Keratinocyte (primary cell): ENCODE data around the gene DLG1. TPM values are rescaled to one million over a fixed set of nuclear protein-coding genes. Genes with fewer than 3 reads are reported as not detected.

Source experiments
- DNase-seq: peaks from one replicate; pipeline ENCODE4 v3.0.0-alpha.2; 2011; ENCODE audit warnings: low read depth, missing footprints, low spot score
- FAIRE-seq: peaks from 2 replicates; lab custom pipeline; 2011; peaks lifted over from hg19 to GRCh38; lab: Jason Lieb, UNC
- H2AFZ ChIP-seq: 2 replicates; pipeline ENCODE4 v1.6.0; 2012; ENCODE audit warnings: low read length, control low read depth, inconsistent platforms; ENCODE audit not compliant: control insufficient read depth
- H3K27ac ChIP-seq: 2 replicates; pipeline ENCODE4 v1.5.1; 2011; ENCODE audit warnings: low read length; ENCODE audit not compliant: control insufficient read depth, insufficient read depth
- H3K27me3 ChIP-seq: 3 replicates; pipeline ENCODE4 v1.6.0; 2011; ENCODE audit warnings: low read length; ENCODE audit not compliant: control insufficient read depth, insufficient read depth; ENCODE audit errors: extremely low read depth
- H3K36me3 ChIP-seq, 2 experiments: 2 replicates in 1 of 2; 3 replicates in 1 of 2; pipeline ENCODE4 v1.5.1; 2011; ENCODE audit warnings: low read length in 2 of 2, mild to moderate bottlenecking in 1 of 2; ENCODE audit not compliant: control insufficient read depth in 2 of 2, insufficient read depth in 2 of 2; ENCODE audit errors: extremely low read depth in 1 of 2
- H3K4me1 ChIP-seq: 3 replicates; pipeline ENCODE4 v1.5.1; 2011; ENCODE audit warnings: low read length; ENCODE audit not compliant: control insufficient read depth, insufficient read depth; ENCODE audit errors: extremely low read depth
- H3K4me2 ChIP-seq: 3 replicates; pipeline ENCODE4 v1.6.0; 2011; ENCODE audit warnings: low read depth, low read length; ENCODE audit not compliant: control insufficient read depth, insufficient read depth; ENCODE audit errors: extremely low read depth
- H3K4me3 ChIP-seq, 3 experiments: fragments of 200-600 bp in 1 of 3; sonication (generic) in 1 of 3; 2 replicates in 2 of 3; 3 replicates in 1 of 3; pipeline ENCODE4 v1.5.1; 2011 to 2016; ENCODE audit warnings: low read length in 3 of 3, mild to moderate bottlenecking in 3 of 3, control low read depth in 2 of 3, inconsistent platforms in 1 of 3, low read depth in 1 of 3, mixed read lengths in 1 of 3, mixed run types in 1 of 3, moderate library complexity in 1 of 3; ENCODE audit not compliant: control insufficient read depth in 2 of 3, insufficient read depth in 2 of 3; ENCODE audit errors: extremely low read depth in 1 of 3
- H3K79me2 ChIP-seq: 2 replicates; pipeline ENCODE4 v1.6.0; 2012; ENCODE audit warnings: low read length; ENCODE audit not compliant: control insufficient read depth, insufficient read depth
- H3K9ac ChIP-seq: 3 replicates; pipeline ENCODE4 v1.6.0; 2011; ENCODE audit warnings: low read length; ENCODE audit not compliant: control insufficient read depth, insufficient read depth; ENCODE audit errors: extremely low read depth
- H3K9me1 ChIP-seq: 3 replicates; pipeline ENCODE4 v1.6.0; 2011; ENCODE audit warnings: low read length; ENCODE audit not compliant: control insufficient read depth, insufficient read depth; ENCODE audit errors: extremely low read depth
- H3K9me3 ChIP-seq: 2 replicates; pipeline ENCODE4 v1.5.1; 2012; ENCODE audit warnings: low read depth, low read length; ENCODE audit not compliant: control insufficient read depth
- H4K20me1 ChIP-seq: 3 replicates; pipeline ENCODE4 v1.6.0; 2011; ENCODE audit warnings: low read length; ENCODE audit not compliant: control insufficient read depth, insufficient read depth; ENCODE audit errors: extremely low read depth
- EZH2 ChIP-seq: IDR thresholded peaks from one replicate; pipeline ENCODE4 v1.6.1; 2012; ENCODE audit warnings: inconsistent platforms, mild to moderate bottlenecking, low read length, moderate library complexity
- dilution Hi-C: fragments of 300-500 bp; cut with MboI; formaldehyde crosslinking; loops from one replicate; pipeline ENCODE4 v1.7.0; 2020; ENCODE audit warnings: low sequenced_read_pairs; ENCODE audit not compliant: extremely low pct_ligation_motif_present
- polyA plus RNA-seq, 5 experiments: library from polyadenylated mRNA; depleted of rRNA in 3 of 5; stranded (reverse) in 3 of 5; stranded (forward) in 1 of 5; unstranded in 1 of 5; fragments of >200 nt; gene quantifications; 1 replicate in 1 of 5; 2 replicates in 3 of 5; 3 replicates in 1 of 5; pipeline versions ENCODE4 v1.2.1 to v1.2.3, GENCODE V29; 2011 to 2012; ENCODE audit warnings: missing spikeins in 2 of 5, low read depth in 1 of 5, low replicate concordance in 1 of 5
- TF ChIP-seq, protein P1 (sequence below), 3 experiments: IDR thresholded peaks in 1 of 3; conservative IDR thresholded peaks in 1 of 3; optimal IDR thresholded peaks in 1 of 3; 2 replicates in 2 of 3; 3 replicates in 1 of 3; pipeline versions ENCODE3 to v1.5.1; 2011; ENCODE audit warnings: low read length in 3 of 3, mild to moderate bottlenecking in 3 of 3, moderate library complexity in 2 of 3, control low read depth in 1 of 3, inconsistent platforms in 1 of 3; ENCODE audit not compliant: insufficient read depth in 2 of 3; ENCODE audit errors: extremely low read depth in 1 of 3

Gene DLG1
- polyA plus RNA-seq, 1 donor (not counting 4 experiments of a cell fraction or from before 2014, with no cell fraction given): 139 TPM

DNA sequence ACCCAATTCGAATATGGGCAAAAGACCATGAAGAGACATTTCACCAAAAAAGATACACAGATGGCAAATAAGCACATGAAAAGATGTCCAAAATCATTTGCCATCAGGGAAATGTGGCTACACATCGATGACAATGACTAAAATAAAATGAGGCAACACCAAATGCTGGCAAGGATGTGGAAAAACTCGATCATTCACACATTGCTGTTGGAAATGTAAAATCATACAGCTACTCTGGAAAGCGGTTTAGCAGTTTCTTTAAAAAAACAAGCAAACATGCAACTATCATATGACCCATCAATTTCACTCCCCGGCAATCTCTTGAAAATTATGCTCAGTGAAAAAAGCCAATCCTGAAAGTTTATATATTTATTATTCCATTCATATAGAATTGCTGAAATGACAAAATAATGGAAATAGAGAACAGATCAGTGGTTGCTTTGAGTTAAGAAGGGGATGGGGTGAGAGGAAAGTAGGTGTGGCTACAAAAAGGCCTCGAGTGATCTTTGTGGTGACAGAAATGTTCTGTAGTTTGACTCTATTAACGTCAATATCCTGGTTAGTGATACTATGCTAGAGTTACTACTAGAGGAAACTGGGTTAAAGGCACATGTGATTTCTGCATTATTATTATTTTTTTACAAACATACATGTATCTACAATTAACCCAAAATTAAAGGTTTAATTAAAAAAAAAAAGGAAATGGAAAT lies 45.0 kb downstream of the DLG1 start:
- Histone ChIP-seq H3K79me2 (peaks cover 99% of the 10 kb centered on the region), H3K9me3 (peaks cover 9% of the 10 kb centered on the region), H3K27me3 (no peaks in the 10 kb centered on the region), H3K4me2 (no peak overlapping the region), H3K27ac (no peak overlapping the region), H3K9ac (no peak overlapping the region), H3K4me3 (no peak overlapping the region), H4K20me1 (peaks cover 7% of the 10 kb centered on the region), H3K36me3 (peaks cover 9 to 12% of the 10 kb centered on the region in 2 experiments), H3K4me1 (peaks cover 3% of the 10 kb centered on the region), H3K9me1 (no peaks in the 10 kb centered on the region), H2AFZ (no peak overlapping the region)
- dilution Hi-C loops: no loop called here
- no peak for FAIRE-seq
- TF ChIP-seq, protein P1, sequence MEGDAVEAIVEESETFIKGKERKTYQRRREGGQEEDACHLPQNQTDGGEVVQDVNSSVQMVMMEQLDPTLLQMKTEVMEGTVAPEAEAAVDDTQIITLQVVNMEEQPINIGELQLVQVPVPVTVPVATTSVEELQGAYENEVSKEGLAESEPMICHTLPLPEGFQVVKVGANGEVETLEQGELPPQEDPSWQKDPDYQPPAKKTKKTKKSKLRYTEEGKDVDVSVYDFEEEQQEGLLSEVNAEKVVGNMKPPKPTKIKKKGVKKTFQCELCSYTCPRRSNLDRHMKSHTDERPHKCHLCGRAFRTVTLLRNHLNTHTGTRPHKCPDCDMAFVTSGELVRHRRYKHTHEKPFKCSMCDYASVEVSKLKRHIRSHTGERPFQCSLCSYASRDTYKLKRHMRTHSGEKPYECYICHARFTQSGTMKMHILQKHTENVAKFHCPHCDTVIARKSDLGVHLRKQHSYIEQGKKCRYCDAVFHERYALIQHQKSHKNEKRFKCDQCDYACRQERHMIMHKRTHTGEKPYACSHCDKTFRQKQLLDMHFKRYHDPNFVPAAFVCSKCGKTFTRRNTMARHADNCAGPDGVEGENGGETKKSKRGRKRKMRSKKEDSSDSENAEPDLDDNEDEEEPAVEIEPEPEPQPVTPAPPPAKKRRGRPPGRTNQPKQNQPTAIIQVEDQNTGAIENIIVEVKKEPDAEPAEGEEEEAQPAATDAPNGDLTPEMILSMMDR (optimal IDR thresholded peaks at IDR 0.05 in 1 of 3, IDR thresholded peaks at IDR 0.05 in 1 of 3, conservative IDR thresholded peaks at IDR 0.05 in 1 of 3; ENCODE audit: extremely low read depth in 1 of 3, insufficient read depth in 2 of 3, low read length in 3 of 3): no peak
- no peak for TF ChIP-seq EZH2
- no peak for DNase-seq

DNA sequence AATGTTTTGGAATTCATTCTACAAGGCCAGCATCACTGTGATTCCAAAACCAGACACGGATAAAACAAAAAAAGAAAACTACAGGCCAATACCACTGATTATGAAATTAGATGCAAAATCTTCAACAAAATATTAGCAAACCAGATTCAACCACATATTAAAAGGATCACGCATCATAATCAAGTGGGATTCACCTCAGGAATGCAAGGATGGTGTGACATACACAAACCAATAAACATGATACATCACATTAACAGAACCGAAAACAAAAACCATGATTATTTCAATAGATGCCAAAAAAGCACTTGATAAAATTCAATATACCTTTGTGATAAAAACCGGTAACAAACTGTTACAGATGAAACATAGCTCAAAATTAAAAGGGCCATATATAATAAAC lies 48.9 kb downstream of the DLG1 start:
- no peak overlapping the region for H3K4me2 ChIP-seq
- H3K9me1 ChIP-seq: no peaks in the 10 kb centered on the region
- H3K79me2 ChIP-seq: peaks cover 100% of the 10 kb centered on the region
- DNase-seq (no peak), FAIRE-seq (no peak)
- no peaks in the 10 kb centered on the region for H3K27me3 ChIP-seq
- TF ChIP-seq, protein P1 (optimal IDR thresholded peaks at IDR 0.05 in 1 of 3, IDR thresholded peaks at IDR 0.05 in 1 of 3, conservative IDR thresholded peaks at IDR 0.05 in 1 of 3; ENCODE audit: extremely low read depth in 1 of 3, insufficient read depth in 2 of 3, low read length in 3 of 3): no peak
- no peak for TF ChIP-seq EZH2
- H3K27ac ChIP-seq: no peak overlapping the region
- H3K36me3 ChIP-seq: peaks cover 22 to 30% of the 10 kb centered on the region in 2 experiments
- H4K20me1 ChIP-seq: peaks cover 4% of the 10 kb centered on the region
- no peak overlapping the region for H2AFZ ChIP-seq
- peaks cover 2% of the 10 kb centered on the region for H3K4me1 ChIP-seq
- H3K9ac ChIP-seq: no peak overlapping the region
- dilution Hi-C loops: no loop called here
- H3K9me3 ChIP-seq: peaks cover 21% of the 10 kb centered on the region
- no peak overlapping the region for H3K4me3 ChIP-seq
